Metanephros (tissue), 2 donors: ENCODE data around the gene ACTR1B. TPM values are rescaled to one million over a fixed set of nuclear protein-coding genes. Genes with fewer than 3 reads are reported as not detected.

Experiments
- small RNA-seq: library from RNA; depleted of rRNA; stranded (forward); fragments of <200 nt; gene quantifications from one replicate; pipeline ENCODE3, GENCODE V24; 2014; ENCODE audit warnings: low replicate concordance
- total RNA-seq: library from RNA; depleted of rRNA; stranded (reverse); fragments of >200 nt; gene quantifications from one replicate; pipeline ENCODE4 v1.2.3, GENCODE V29; 2014

The ACTR1B gene
- 52.1 TPM for total RNA-seq

GRCh38 chr2:97663962-97664635, at the start of gene ACTR1B:
ACTR1B (minus strand) TSS chr2:97664044; CDS start chr2:97663890, 154 bp downstream.

GRCh38 chr2:97669448-97669847, 5.6 kb upstream of the ACTR1B start, which contains the start of gene C2orf92:
C2orf92 (plus strand) TSS chr2:97669713; CDS start chr2:97669789, 76 bp downstream.

GRCh38 chr2:97645695-97646629, 17.9 kb downstream of the ACTR1B start, which contains the start of gene COX5B:
COX5B (plus strand) TSS chr2:97646062; CDS start chr2:97646087, 25 bp downstream.

Small RNA genes lying within 50 kb of the gene (small RNA-seq; reads per million reads assigned to genes)
- not detected for gene RNU4-8P

Other genes with a start within 250 kb of the ACTR1B start
- 75.7 TPM for gene ANKRD36B, start 74.2 kb downstream of the ACTR1B start, total RNA-seq
- gene COX5B, start 18.0 kb downstream of the ACTR1B start, total RNA-seq, result 272 TPM
- gene C2orf92, start 5.7 kb upstream of the ACTR1B start, total RNA-seq, result 8.4 TPM
- gene ZAP70, start 49.5 kb upstream of the ACTR1B start, total RNA-seq, result 4.3 TPM